Stimulated activated CD4-positive, alpha-beta T cell treated with anti-CD3 and anti-CD28 coated beads, Interleukin-4, amount 100 ng/mL, for 4 hours (primary cell): Measurements from ENCODE around the gene NIT2.

ENCODE experiments used
- DNase-seq, 2 experiments: peaks; one replicate each; pipeline ENCODE4 v3.0.0-alpha.2; 2020

NIT2 gene

GRCh38 chr3:100399341-100400071 lies 64.9 kb downstream of the NIT2 start:
- no peak for DNase-seq

- peak; percentile 23 to 26 for DNase-seq
Measured at GRCh38 chr3:100400419-100400779, 65.8 kb downstream of the NIT2 start.

- DNase-seq: peak; percentile 92
Measured at GRCh38 chr3:100400780-100401673, 66.5 kb downstream of the NIT2 start, which contains the start of the genes LNP1 and TOMM70. LNP1 (plus strand) TSS chr3:100401539; CDS start chr3:100429730, 28,191 bp downstream. TOMM70 (minus strand) TSS chr3:100401089; CDS start chr3:100400949, 140 bp downstream.

GRCh38 chr3:100401674-100402041 lies 67.1 kb downstream of the NIT2 start:
- peak; percentile 28 to 31 for DNase-seq

GRCh38 chr3:100402256-100402655 lies 67.7 kb downstream of the NIT2 start:
- no peak for DNase-seq

GRCh38 chr3:100402891-100403290 lies 68.3 kb downstream of the NIT2 start:
- no peak for DNase-seq

- DNase-seq: no peak
Measured at GRCh38 chr3:100403362-100404249, 69.0 kb downstream of the NIT2 start.

GRCh38 chr3:100404250-100404548 lies 69.6 kb downstream of the NIT2 start:
- DNase-seq: no peak

GRCh38 chr3:100407164-100407563 lies 72.6 kb downstream of the NIT2 start:
- no peak for DNase-seq

- DNase-seq: no peak
Measured at GRCh38 chr3:100407977-100408532, 73.5 kb downstream of the NIT2 start.
